Gastrocnemius medialis (tissue), 4 donors: Measurements from ENCODE around the gene KCNQ2.

Experiments used
- CTCF ChIP-seq, 5 experiments: fragments of 450-650 bp in 3 of 5; fragments of 200-600 bp in 2 of 5; sonication (generic) in 2 of 5; IDR thresholded peaks in 4 of 5; conservative IDR thresholded peaks in 1 of 5; 1 replicate in 4 of 5; 2 replicates in 1 of 5; pipeline ENCODE4 v1.5.1; 2016 to 2019; ENCODE audit warnings: antibody characterized with exemption in 5 of 5, mild to moderate bottlenecking in 3 of 5, moderate library complexity in 3 of 5
- POLR2A ChIP-seq, 2 donors: fragments of 450-650 bp; IDR thresholded peaks; one replicate each; pipeline ENCODE4 v1.6.1; 2017; ENCODE audit warnings: antibody characterized with exemption in 2 of 2, mild to moderate bottlenecking in 2 of 2, moderate library complexity in 2 of 2

GRCh38 chr20:63498960-63499337 is 26.5 kb upstream of the KCNQ2 start, which contains the start of gene EEF1A2:
- TF ChIP-seq CTCF (IDR thresholded peaks at IDR 0.05 in 4 of 5, conservative IDR thresholded peaks at IDR 0.05 in 1 of 5): peak in 4 of 5 experiments; percentile 44 to 64 (median 55)
- TF ChIP-seq POLR2A (IDR thresholded peaks at IDR 0.05): peak; percentile 87 to 89
